ENCODE data around the gene YRDC. TPM values are rescaled to one million over a fixed set of nuclear protein-coding genes. Genes with fewer than 3 reads are reported as not detected.

The YRDC gene
- total RNA-seq, 1 experiment from 2014 or later: 41.4 TPM

DNA sequence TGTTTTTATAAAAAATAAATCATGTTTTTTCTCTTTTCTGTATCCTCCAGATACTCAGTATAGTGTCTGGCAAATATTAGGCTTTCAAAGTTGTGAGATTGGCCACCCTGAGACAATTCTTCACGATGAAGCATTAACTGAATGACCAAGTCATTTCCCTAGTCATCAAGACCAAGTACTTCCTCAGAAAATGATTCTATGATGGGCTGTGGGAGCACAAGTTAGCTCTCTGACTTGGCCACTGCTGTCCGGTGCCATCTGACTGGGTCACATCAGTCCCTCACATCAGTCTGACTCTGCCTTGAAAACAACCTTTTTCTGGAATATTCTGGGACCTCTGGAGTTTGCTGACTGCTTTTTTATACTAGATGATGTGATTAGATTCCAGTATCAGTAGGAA, 13.5 kb upstream of the YRDC start:
- TF ChIP-seq TCF7L2 (IDR thresholded peaks at IDR 0.05; ENCODE audit: borderline replicate concordance, extremely low read depth, insufficient read depth, insufficient read length) (no peak), CEBPB (IDR thresholded peaks at IDR 0.05; ENCODE audit: low read depth) (no peak), ELF1 (IDR thresholded peaks at IDR 0.05; ENCODE audit: borderline replicate concordance, low read depth) (no peak), SP1 (IDR thresholded peaks at IDR 0.05; ENCODE audit: low read depth) (no peak), ZFX (IDR thresholded peaks at IDR 0.05) (no peak), RAD21 (IDR thresholded peaks at IDR 0.05; ENCODE audit: low read depth) (no peak), EZH2phosphoT487 (IDR thresholded peaks at IDR 0.05; ENCODE audit: borderline replicate concordance) (no peak)
- TF ChIP-seq, protein P1, sequence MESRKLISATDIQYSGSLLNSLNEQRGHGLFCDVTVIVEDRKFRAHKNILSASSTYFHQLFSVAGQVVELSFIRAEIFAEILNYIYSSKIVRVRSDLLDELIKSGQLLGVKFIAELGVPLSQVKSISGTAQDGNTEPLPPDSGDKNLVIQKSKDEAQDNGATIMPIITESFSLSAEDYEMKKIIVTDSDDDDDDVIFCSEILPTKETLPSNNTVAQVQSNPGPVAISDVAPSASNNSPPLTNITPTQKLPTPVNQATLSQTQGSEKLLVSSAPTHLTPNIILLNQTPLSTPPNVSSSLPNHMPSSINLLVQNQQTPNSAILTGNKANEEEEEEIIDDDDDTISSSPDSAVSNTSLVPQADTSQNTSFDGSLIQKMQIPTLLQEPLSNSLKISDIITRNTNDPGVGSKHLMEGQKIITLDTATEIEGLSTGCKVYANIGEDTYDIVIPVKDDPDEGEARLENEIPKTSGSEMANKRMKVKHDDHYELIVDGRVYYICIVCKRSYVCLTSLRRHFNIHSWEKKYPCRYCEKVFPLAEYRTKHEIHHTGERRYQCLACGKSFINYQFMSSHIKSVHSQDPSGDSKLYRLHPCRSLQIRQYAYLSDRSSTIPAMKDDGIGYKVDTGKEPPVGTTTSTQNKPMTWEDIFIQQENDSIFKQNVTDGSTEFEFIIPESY (IDR thresholded peaks at IDR 0.05; ENCODE audit: extremely low read depth, insufficient replicate concordance, low read length): no peak
- TF ChIP-seq, protein P2, sequence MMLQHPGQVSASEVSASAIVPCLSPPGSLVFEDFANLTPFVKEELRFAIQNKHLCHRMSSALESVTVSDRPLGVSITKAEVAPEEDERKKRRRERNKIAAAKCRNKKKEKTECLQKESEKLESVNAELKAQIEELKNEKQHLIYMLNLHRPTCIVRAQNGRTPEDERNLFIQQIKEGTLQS (IDR thresholded peaks at IDR 0.05): no peak
- TF ChIP-seq, protein P3, sequence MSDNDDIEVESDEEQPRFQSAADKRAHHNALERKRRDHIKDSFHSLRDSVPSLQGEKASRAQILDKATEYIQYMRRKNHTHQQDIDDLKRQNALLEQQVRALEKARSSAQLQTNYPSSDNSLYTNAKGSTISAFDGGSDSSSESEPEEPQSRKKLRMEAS (IDR thresholded peaks at IDR 0.05): no peak
- no peaks in the 10 kb centered on the region for H4K20me1 ChIP-seq (ENCODE audit: insufficient read depth)
- no TSS peak for BruUV-seq (replicated peaks)
- no peak overlapping the region for H3K4me3 ChIP-seq (replicated peaks in 1 of 2; ENCODE audit: low read depth in 1 of 2, low read length in 2 of 2)
- no peak overlapping the region for H2AFZ ChIP-seq (ENCODE audit: low read depth, low read length, poor library complexity, severe bottlenecking)
- CTCF ChIA-PET: no interaction called here
- ATAC-seq (no peak), DNase-seq (ENCODE audit: low read depth, low spot score) (no peak)
- POLR2A ChIA-PET: no interaction called here
- H3K27me3 ChIP-seq (ENCODE audit: insufficient read depth, low read length): no peaks in the 10 kb centered on the region
- H3K36me3 ChIP-seq (ENCODE audit: control insufficient read depth in 1 of 2, insufficient read depth in 2 of 2, low read length in 2 of 2): peaks cover 29 to 40% of the 10 kb centered on the region in 2 experiments; a peak in 3 of 4 replicates
- no peaks in the 10 kb centered on the region for H3K9me2 ChIP-seq (ENCODE audit: insufficient read depth)
- intact Hi-C loops (cut with micrococcal nuclease): no loop called here
- no peaks in the 10 kb centered on the region for H3K9me3 ChIP-seq (ENCODE audit: control insufficient read depth in 1 of 2, insufficient read depth in 1 of 2, low read depth in 1 of 2, low read length in 2 of 2)
- no peak overlapping the region for H3K9ac ChIP-seq (ENCODE audit: low read length)
- H3K4me1 ChIP-seq (ENCODE audit: control insufficient read depth in 1 of 2, insufficient read depth in 2 of 2, low read length in 2 of 2): peaks cover 0 to 10% of the 10 kb centered on the region in 2 experiments; a peak in 2 of 4 replicates
- no peak overlapping the region for H3K27ac ChIP-seq (ENCODE audit: low read depth, low read length)
- RAD21 ChIA-PET (ENCODE audit: low non-redundant PET in 1 of 2, low total read pairs in 2 of 2, uncharacterized antibody in 2 of 2, unreplicated experiment in 2 of 2): no interaction called here
- H3K4me2 ChIP-seq (ENCODE audit: low read length): no peak overlapping the region
- H3K79me2 ChIP-seq (ENCODE audit: insufficient read depth, low read length): no peaks in the 10 kb centered on the region

All from HCT116 (cell line).